HepG2 (cell line): ENCODE results near the gene NRG3. TPM values are rescaled to one million over a fixed set of nuclear protein-coding genes. Genes with fewer than 3 reads are reported as not detected.
A peak's percentile ranks its signal among the peaks of the same experiment; 100 is the strongest.

Experiments used
- ATAC-seq: fragments of 200-7000 bp; cut with Tn5 transposase; 3 replicates; pipeline ENCODE4 v1.9.1; 2020; ENCODE audit warnings: mild to moderate bottlenecking, moderate library complexity
- BruUV-seq: library from RNA; stranded (reverse); fragments of 400-500 nt; replicated peaks from 2 replicates; lab custom pipeline; 2021; lab: Mats Ljungman, UMichigan
- CTCF ChIA-PET: fragments of 300-600 bp; formaldehyde crosslinking; extraction: SDS; loops from one replicate; lab custom pipeline; 2021; ENCODE audit warnings: low total read pairs, inconsistent platforms, low intra/inter-chr PET ratio; lab: Yijun Ruan, JAX
- POLR2A ChIA-PET: fragments of 350-600 bp; sonication (Branson Sonifier 250); formaldehyde crosslinking; loops from one replicate; lab custom pipeline; 2020; ENCODE audit warnings: antibody characterized with exemption, inconsistent platforms; lab: Yijun Ruan, JAX
- DNase-seq: peaks from one replicate; pipeline ENCODE4 v3.0.0-alpha.2; 2015; ENCODE audit warnings: low spot score
- FAIRE-seq: peaks from 3 replicates; lab custom pipeline; 2011; peaks lifted over from hg19 to GRCh38; lab: Jason Lieb, UNC
- H2AFZ ChIP-seq: one replicate; pipeline ENCODE4 v1.6.1; 2011; ENCODE audit warnings: low read length, inconsistent platforms
- H3K27ac ChIP-seq: fragments of 300-600 bp; 3 replicates; pipeline ENCODE4 v1.8.0; 2011; ENCODE audit warnings: mixed run types, mild to moderate bottlenecking, mixed read lengths, low read length, inconsistent platforms; ENCODE audit not compliant: insufficient read depth; ENCODE audit errors: extremely low read length
- H3K27me3 ChIP-seq, 2 experiments: fragments of 200-600 bp in 1 of 2; 2 replicates in 1 of 2; 3 replicates in 1 of 2; pipeline versions ENCODE4 v1.6.0 to v1.8.0; 2011; ENCODE audit warnings: low read length in 2 of 2, mild to moderate bottlenecking in 2 of 2, moderate library complexity in 2 of 2, inconsistent platforms in 1 of 2; ENCODE audit not compliant: insufficient read depth in 2 of 2, control insufficient read depth in 1 of 2
- H3K36me3 ChIP-seq, 2 experiments: fragments of 200-600 bp in 1 of 2; replicated peaks in 1 of 2; 2 replicates in 1 of 2; 3 replicates in 1 of 2; pipeline versions ENCODE4 v1.5.1 to v1.8.0; 2011; ENCODE audit warnings: low read length in 2 of 2, inconsistent platforms in 1 of 2; ENCODE audit not compliant: insufficient read depth in 2 of 2, control insufficient read depth in 1 of 2
- H3K4me1 ChIP-seq: 2 replicates; pipeline ENCODE4 v1.5.1; 2012; ENCODE audit warnings: low read length, inconsistent platforms; ENCODE audit not compliant: insufficient read depth
- H3K4me2 ChIP-seq: 2 replicates; pipeline ENCODE4 v1.6.0; 2011; ENCODE audit warnings: low read depth, low read length, inconsistent platforms
- H3K4me3 ChIP-seq, 3 experiments: fragments of 200-600 bp in 1 of 3; sonication (generic), shearing (Covaris generic) in 1 of 3; replicated peaks in 1 of 3; 2 replicates each; pipeline ENCODE4 v1.5.1; 2011 to 2016; ENCODE audit warnings: low read length in 3 of 3, inconsistent platforms in 2 of 3, low read depth in 2 of 3, mild to moderate bottlenecking in 2 of 3, control low read depth in 1 of 3, mixed read lengths in 1 of 3; ENCODE audit not compliant: insufficient read depth in 1 of 3
- H3K79me2 ChIP-seq: one replicate; pipeline ENCODE4 v1.6.1; 2011; ENCODE audit warnings: low read length, inconsistent platforms; ENCODE audit not compliant: insufficient read depth
- H3K9ac ChIP-seq: 2 replicates; pipeline ENCODE4 v1.6.0; 2011; ENCODE audit warnings: mild to moderate bottlenecking, low read depth, low read length, inconsistent platforms; ENCODE audit not compliant: insufficient read depth
- H3K9me3 ChIP-seq: 2 replicates; pipeline ENCODE4 v1.5.1; 2012; ENCODE audit warnings: mild to moderate bottlenecking, low read length
- H4K20me1 ChIP-seq: 2 replicates; pipeline ENCODE4 v1.6.0; 2011; ENCODE audit warnings: inconsistent platforms, mild to moderate bottlenecking, low read length, moderate library complexity; ENCODE audit not compliant: insufficient read depth
- MAFF ChIP-seq: IDR thresholded peaks from 2 replicates; pipeline ENCODE4 v1.6.1; 2011; ENCODE audit warnings: low read depth, low read length, improper control_type of control experiment
- MAFK ChIP-seq, 2 experiments: IDR thresholded peaks in 1 of 2; conservative IDR thresholded peaks in 1 of 2; 2 replicates each; pipeline ENCODE4 v1.6.1; 2011; ENCODE audit warnings: improper control_type of control experiment in 2 of 2, low read length in 2 of 2
- SNAI1 ChIP-seq: sonication (generic); formaldehyde crosslinking; IDR thresholded peaks from 2 replicates; pipeline ENCODE4 v1.5.0; 2020; ENCODE audit warnings: mild to moderate bottlenecking, missing genetic modification reagents, borderline replicate concordance
- STAG1 ChIP-seq: sonication (generic); formaldehyde crosslinking; IDR thresholded peaks from 2 replicates; pipeline ENCODE4 v1.4.0; 2020; ENCODE audit warnings: missing genetic modification reagents
- ZNF124 ChIP-seq: sonication (generic); formaldehyde crosslinking; IDR thresholded peaks from 2 replicates; pipeline ENCODE4 v1.4.0; 2020; ENCODE audit warnings: missing genetic modification reagents
- ZNF251 ChIP-seq: sonication (generic); formaldehyde crosslinking; IDR thresholded peaks from 2 replicates; pipeline ENCODE4 v1.9.0; 2021; ENCODE audit warnings: mild to moderate bottlenecking, missing genetic modification reagents
- ZNF296 ChIP-seq: sonication (generic); formaldehyde crosslinking; conservative IDR thresholded peaks from 2 replicates; pipeline ENCODE4 v1.5.0; 2020; ENCODE audit warnings: mild to moderate bottlenecking, missing genetic modification reagents
- ZNF468 ChIP-seq: sonication (generic); formaldehyde crosslinking; IDR thresholded peaks from 2 replicates; pipeline ENCODE4 v1.8.0; 2022; ENCODE audit warnings: mild to moderate bottlenecking, moderate library complexity, missing genetic modification reagents
- ZNF782 ChIP-seq: sonication (generic); formaldehyde crosslinking; IDR thresholded peaks from 2 replicates; pipeline ENCODE4 v1.4.0; 2020; ENCODE audit warnings: missing genetic modification reagents, mild to moderate bottlenecking, borderline replicate concordance
- ZNF850 ChIP-seq: sonication (generic); formaldehyde crosslinking; conservative IDR thresholded peaks from 2 replicates; pipeline ENCODE4 v1.9.0; 2021; ENCODE audit warnings: mild to moderate bottlenecking, missing genetic modification reagents
- ZNF883 ChIP-seq: sonication (generic); formaldehyde crosslinking; IDR thresholded peaks from 2 replicates; pipeline ENCODE4 v1.5.1; 2020; ENCODE audit warnings: mild to moderate bottlenecking, missing genetic modification reagents; ENCODE audit errors: not compliant biosample characterization
- WGBS: methylation state at CpG from one replicate; pipeline ENCODE4 v1.1.6; 2017; ENCODE audit warnings: low lambda C conversion rate; 5-methylcytosine and 5-hydroxymethylcytosine counted together
- in situ Hi-C: cut with HindIII; loops from 2 replicates; pipeline ENCODE4 v1.10.0; 2017; ENCODE audit warnings: low pct_unique_long_range_greater_than_20kb; ENCODE audit not compliant: extremely low pct_ligation_motif_present
- intact Hi-C: fragments of 100-400 bp; cut with micrococcal nuclease; formaldehyde crosslinking; loops from one replicate; pipeline ENCODE4 v1.10.0; 2022; ENCODE audit not compliant: unreplicated experiment
- polyA plus RNA-seq, 8 experiments: library from polyadenylated mRNA; depleted of rRNA in 3 of 8; stranded (reverse) in 7 of 8; unstranded in 1 of 8; fragments of >200 nt; fragmentation: Illumina TruSeq in 4 of 8; extraction: Trizol in 4 of 8; gene quantifications; 2 replicates each; pipeline versions ENCODE4 v1.2.1 to v1.2.3, GENCODE V29; 2011 to 2016; ENCODE audit warnings: low read depth in 4 of 8, missing spikeins in 1 of 8, mixed read lengths in 1 of 8; ENCODE audit not compliant: insufficient read depth in 1 of 8
- total RNA-seq, 5 experiments: library from RNA; depleted of rRNA; stranded (reverse); fragments of >200 nt; fragmentation: Illumina TruSeq; extraction: Trizol; gene quantifications; 2 replicates each; pipeline ENCODE4 v1.2.3, GENCODE V29; 2016; ENCODE audit warnings: low read depth in 1 of 5
- TF ChIP-seq, protein P1 (sequence below): sonication (generic); formaldehyde crosslinking; IDR thresholded peaks from 2 replicates; pipeline ENCODE4 v1.8.1; 2023; ENCODE audit warnings: mild to moderate bottlenecking, moderate library complexity, missing genetic modification reagents
- TF ChIP-seq, protein P2 (sequence below): sonication (generic); formaldehyde crosslinking; conservative IDR thresholded peaks from 2 replicates; pipeline ENCODE4 v1.4.0; 2020; ENCODE audit warnings: missing genetic modification reagents

Gene NRG3
- total and polyA plus RNA-seq, 2 of the 13 experiments (the other 11 are each of a cell fraction or from before 2014, with no cell fraction given), result not detected

DNA sequence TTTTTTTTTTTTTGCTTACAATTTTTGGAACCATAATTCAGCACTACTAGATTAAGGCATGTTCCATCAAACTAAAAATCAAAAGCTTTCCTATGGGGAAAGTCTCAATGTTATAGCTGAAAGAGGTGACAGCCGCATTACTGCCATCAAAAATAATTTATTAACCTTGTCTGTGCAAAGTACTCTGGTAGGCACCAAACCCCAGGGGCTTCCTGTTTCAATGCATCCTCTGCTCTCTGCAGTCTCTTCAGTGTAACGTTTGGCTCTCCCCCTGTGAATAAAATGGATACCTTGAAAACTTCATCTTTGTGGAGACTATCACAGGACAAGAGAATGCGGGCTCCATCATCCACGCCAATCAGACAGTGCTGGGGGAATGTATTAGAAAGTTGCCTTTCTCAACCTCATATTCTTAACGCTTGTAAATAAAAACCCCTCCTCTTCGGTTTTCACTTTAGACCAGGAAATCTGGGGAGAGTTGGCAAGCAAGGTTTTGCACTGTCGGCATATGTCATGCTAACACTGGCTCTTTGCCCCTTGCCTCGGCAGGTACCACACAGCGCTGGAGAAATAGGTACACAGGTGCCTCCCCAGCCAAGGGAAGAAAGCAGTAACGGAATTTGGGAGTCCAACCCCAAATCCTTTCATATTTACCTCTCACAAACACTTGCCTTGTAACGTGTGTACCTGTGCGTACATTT lies 1.6 kb upstream of the NRG3 start:
- POLR2A ChIA-PET, result no interaction called here
- no peak overlapping the region for H2AFZ ChIP-seq
- H3K9ac ChIP-seq, result no peak overlapping the region
- no peak overlapping the region for H3K27ac ChIP-seq
- H4K20me1 ChIP-seq, result no peaks in the 10 kb centered on the region
- in situ Hi-C loops, result no loop called here
- no peak overlapping the region for H3K4me2 ChIP-seq
- H3K4me3 ChIP-seq, result no peak overlapping the region
- ATAC-seq (no peak), FAIRE-seq (no peak), DNase-seq (no peak)
- intact Hi-C loops, result no loop called here
- peaks cover 14% of the 10 kb centered on the region for H3K9me3 ChIP-seq
- 48% methylated on average over 12 of the region's 12 CpGs for WGBS
- no peaks in the 10 kb centered on the region for H3K79me2 ChIP-seq
- CTCF ChIA-PET, result no interaction called here
- no TSS peak for BruUV-seq
- no peaks in the 10 kb centered on the region for H3K36me3 ChIP-seq
- no peaks in the 10 kb centered on the region for H3K27me3 ChIP-seq
- TF ChIP-seq MAFK (conservative IDR thresholded peaks at IDR 0.05 in 1 of 2, IDR thresholded peaks at IDR 0.05 in 1 of 2; ENCODE audit: low read length in 2 of 2), result peak in 1 of 2 experiments; percentile 60; a peak in 2 of 4 replicates
- TF ChIP-seq MAFF, result 0 out of 2 replicates have a peak, but pooled peaks have one; percentile 10
- no peak for TF ChIP-seq ZNF251 (CRISPR knock-in tag)
- H3K4me1 ChIP-seq, result no peaks in the 10 kb centered on the region

DNA sequence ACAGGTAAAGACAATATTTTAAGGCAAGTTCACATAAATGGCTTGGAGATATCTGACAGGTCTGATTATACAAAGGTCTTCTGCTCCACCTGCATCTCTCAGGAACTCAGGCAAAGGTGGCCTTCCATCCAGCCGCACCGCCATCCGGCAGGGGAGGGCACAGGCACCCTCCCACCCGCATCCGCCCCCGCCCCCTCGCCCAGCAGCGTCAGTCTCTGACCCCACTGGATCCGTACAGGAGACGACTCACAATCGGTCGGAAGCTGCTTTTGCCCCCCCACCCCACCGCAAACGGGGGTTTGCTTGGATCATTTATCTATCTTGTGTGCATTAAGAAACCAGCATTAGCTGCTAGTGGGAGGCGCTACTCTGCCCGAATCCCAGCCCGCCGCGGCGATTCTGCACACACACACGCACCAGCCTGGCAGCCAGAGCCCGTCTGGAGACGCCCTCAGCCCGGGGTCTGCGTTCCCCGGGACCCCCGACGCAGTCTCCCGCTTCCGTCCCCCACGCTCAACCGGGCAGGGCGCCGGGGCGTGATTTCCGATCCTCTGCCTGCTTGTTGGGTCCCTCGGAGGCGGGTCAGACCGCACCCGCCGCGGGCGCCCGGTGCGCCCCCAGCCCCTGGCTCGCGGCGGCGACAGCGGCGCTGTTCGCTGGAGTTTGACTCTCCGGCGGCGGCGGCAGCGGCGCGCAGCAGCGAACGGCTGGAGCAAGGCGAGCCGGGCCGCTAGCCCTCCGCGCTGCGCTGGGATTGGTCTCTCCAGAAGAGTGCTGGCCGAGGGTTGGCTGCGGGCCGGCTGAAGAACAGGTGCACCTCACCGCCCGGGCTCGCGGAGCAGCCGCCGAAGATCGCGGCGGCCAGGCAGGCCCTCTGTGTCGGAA lies 820 bp upstream of the NRG3 start:
- no peaks in the 10 kb centered on the region for H3K27me3 ChIP-seq
- H3K79me2 ChIP-seq, result no peaks in the 10 kb centered on the region
- H2AFZ ChIP-seq, result no peak overlapping the region
- no peak overlapping the region for H3K27ac ChIP-seq
- H3K36me3 ChIP-seq, result no peaks in the 10 kb centered on the region
- ChIA-PET CTCF (no interaction called here), POLR2A (no interaction called here)
- H3K4me1 ChIP-seq, result no peaks in the 10 kb centered on the region
- FAIRE-seq (no peak), ATAC-seq (no peak), DNase-seq (no peak)
- H3K4me2 ChIP-seq, result no peak overlapping the region
- H3K9ac ChIP-seq, result no peak overlapping the region
- intact Hi-C loops, result no loop called here
- TF ChIP-seq, protein P1, sequence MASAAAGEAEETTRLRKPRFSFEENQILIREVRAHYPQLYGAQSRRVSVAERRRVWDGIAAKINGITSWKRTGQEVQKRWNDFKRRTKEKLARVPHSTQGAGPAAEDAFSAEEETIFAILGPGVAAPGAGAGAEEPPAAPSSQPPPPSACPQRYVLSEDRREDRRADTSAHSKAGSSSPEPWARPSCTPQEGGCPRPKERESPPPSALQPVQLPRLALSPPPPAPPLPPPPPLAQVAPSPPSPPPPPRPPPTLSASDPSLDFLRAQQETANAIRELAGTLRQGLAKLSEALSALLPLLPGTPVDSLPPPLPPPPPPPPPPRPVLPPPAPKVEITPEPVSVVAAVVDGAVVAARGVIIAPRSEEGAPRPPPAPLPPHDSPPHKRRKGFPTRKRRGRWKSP (CRISPR knock-in tag), result no peak
- TF ChIP-seq, protein P2, sequence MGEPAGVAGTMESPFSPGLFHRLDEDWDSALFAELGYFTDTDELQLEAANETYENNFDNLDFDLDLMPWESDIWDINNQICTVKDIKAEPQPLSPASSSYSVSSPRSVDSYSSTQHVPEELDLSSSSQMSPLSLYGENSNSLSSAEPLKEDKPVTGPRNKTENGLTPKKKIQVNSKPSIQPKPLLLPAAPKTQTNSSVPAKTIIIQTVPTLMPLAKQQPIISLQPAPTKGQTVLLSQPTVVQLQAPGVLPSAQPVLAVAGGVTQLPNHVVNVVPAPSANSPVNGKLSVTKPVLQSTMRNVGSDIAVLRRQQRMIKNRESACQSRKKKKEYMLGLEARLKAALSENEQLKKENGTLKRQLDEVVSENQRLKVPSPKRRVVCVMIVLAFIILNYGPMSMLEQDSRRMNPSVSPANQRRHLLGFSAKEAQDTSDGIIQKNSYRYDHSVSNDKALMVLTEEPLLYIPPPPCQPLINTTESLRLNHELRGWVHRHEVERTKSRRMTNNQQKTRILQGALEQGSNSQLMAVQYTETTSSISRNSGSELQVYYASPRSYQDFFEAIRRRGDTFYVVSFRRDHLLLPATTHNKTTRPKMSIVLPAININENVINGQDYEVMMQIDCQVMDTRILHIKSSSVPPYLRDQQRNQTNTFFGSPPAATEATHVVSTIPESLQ (CRISPR knock-in tag), result no peak
- TF ChIP-seq ZNF468 (CRISPR knock-in tag) (no peak), STAG1 (no peak), ZNF883 (CRISPR knock-in tag) (no peak), ZNF850 (CRISPR knock-in tag) (no peak), SNAI1 (CRISPR knock-in tag) (no peak), ZNF296 (CRISPR knock-in tag) (no peak), ZNF124 (CRISPR knock-in tag) (no peak), ZNF782 (CRISPR knock-in tag) (no peak)
- H3K9me3 ChIP-seq, result peaks cover 7% of the 10 kb centered on the region; the same call in 1 of the 2 replicates
- no peak overlapping the region for H3K4me3 ChIP-seq
- in situ Hi-C loops, result no loop called here
- WGBS, result 24% methylated on average over 15 of the region's 80 CpGs
- H4K20me1 ChIP-seq, result no peaks in the 10 kb centered on the region
- no TSS peak for BruUV-seq
